A549 (cell line): ENCODE results near the gene BZW1. TPM values are rescaled to one million over a fixed set of nuclear protein-coding genes. Genes with fewer than 3 reads are reported as not detected.

ENCODE experiments used
- ATAC-seq, 2 experiments: fragments of 200-7000 bp in 1 of 2; fragments of >200 bp in 1 of 2; cut with Nextera tagmentation in 1 of 2; cut with Tn5 transposase in 1 of 2; 3 replicates each; pipeline versions ENCODE4 v1.8.0 to v1.9.1; 2018 to 2020; ENCODE audit warnings: mild to moderate bottlenecking in 1 of 2, moderate library complexity in 1 of 2
- CTCF ChIA-PET: fragments of 300-600 bp; sonication (Branson Sonifier 250); formaldehyde crosslinking; extraction: SDS; loops from one replicate; lab custom pipeline; 2021; ENCODE audit warnings: antibody characterized with exemption, inconsistent platforms; lab: Yijun Ruan, JAX
- POLR2A ChIA-PET: fragments of 350-600 bp; formaldehyde crosslinking; extraction: SDS; loops from one replicate; lab custom pipeline; 2021; ENCODE audit warnings: antibody characterized with exemption, inconsistent platforms; lab: Yijun Ruan, JAX
- DNase-seq, 2 experiments: peaks; one replicate each; pipeline versions ENCODE4 v3.0.0 to v3.0.0-alpha.2; 2011 to 2016; ENCODE audit warnings: low read depth in 1 of 2, low spot score in 1 of 2
- FAIRE-seq: peaks from 2 replicates; lab custom pipeline; 2011; peaks lifted over from hg19 to GRCh38; lab: Jason Lieb, UNC
- H3K27ac ChIP-seq, 2 experiments: fragments of >200 bp; sonication (Bioruptor Twin); formaldehyde crosslinking; 3 replicates each; pipeline ENCODE4 v1.5.1; 2016 to 2017
- H3K4me1 ChIP-seq: fragments of >200 bp; sonication (Bioruptor Twin); formaldehyde crosslinking; 3 replicates; pipeline ENCODE4 v1.6.1; 2016
- H3K4me2 ChIP-seq: fragments of >200 bp; sonication (Bioruptor Twin); formaldehyde crosslinking; 3 replicates; pipeline ENCODE4 v1.6.1; 2016
- H3K4me3 ChIP-seq: fragments of >200 bp; sonication (Bioruptor Twin); formaldehyde crosslinking; 3 replicates; pipeline ENCODE4 v1.5.1; 2016
- H3K9me3 ChIP-seq: fragments of >200 bp; sonication (Bioruptor Twin); formaldehyde crosslinking; 3 replicates; pipeline ENCODE4 v1.6.1; 2016
- BHLHE40 ChIP-seq: IDR thresholded peaks from 2 replicates; pipeline ENCODE4 v1.6.1; 2012; ENCODE audit warnings: low read depth, low read length, inconsistent platforms
- CBX2 ChIP-seq: fragments of 200-600 bp; sonication (generic); IDR thresholded peaks from 2 replicates; pipeline ENCODE4 v1.6.1; 2016; ENCODE audit warnings: low read depth, mild to moderate bottlenecking, borderline replicate concordance
- CBX8 ChIP-seq: fragments of 200-600 bp; sonication (generic); IDR thresholded peaks from 2 replicates; pipeline ENCODE4 v1.6.1; 2016
- CHD4 ChIP-seq: fragments of 200-600 bp; sonication (generic); IDR thresholded peaks from 2 replicates; pipeline ENCODE4 v1.6.1; 2016; ENCODE audit warnings: antibody characterized with exemption, mild to moderate bottlenecking, borderline replicate concordance
- CTCF ChIP-seq: fragments of >200 bp; sonication (Bioruptor Twin); formaldehyde crosslinking; IDR thresholded peaks from 3 replicates; pipeline ENCODE4 v1.5.1; 2016
- EHF ChIP-seq: fragments of 250-450 bp; sonication (Bioruptor Pico); IDR thresholded peaks from 2 replicates; pipeline ENCODE4 v1.5.0; 2020; ENCODE audit warnings: mild to moderate bottlenecking
- EHMT2 ChIP-seq: fragments of 200-600 bp; sonication (generic); IDR thresholded peaks from 2 replicates; pipeline ENCODE4 v1.6.1; 2016; ENCODE audit warnings: antibody characterized with exemption, low read depth, mild to moderate bottlenecking, moderate library complexity
- ELK1 ChIP-seq: fragments of 150-350 bp; IDR thresholded peaks from 2 replicates; pipeline ENCODE4 v1.6.1; 2014; ENCODE audit warnings: low read depth, mild to moderate bottlenecking, low read length
- EP300 ChIP-seq, 2 experiments: fragments of >200 bp; sonication (Bioruptor Twin); formaldehyde crosslinking; IDR thresholded peaks; 2 replicates in 1 of 2; 3 replicates in 1 of 2; pipeline ENCODE4 v1.6.1; 2016 to 2017
- FOSL2 ChIP-seq, 2 experiments: fragments of 450-650 bp in 1 of 2; fragments of >200 bp in 1 of 2; sonication (Bioruptor Twin) in 1 of 2; formaldehyde crosslinking; IDR thresholded peaks; 2 replicates each; pipeline versions ENCODE4 v1.5.0 to v1.6.1; 2016 to 2020; ENCODE audit warnings: mild to moderate bottlenecking in 1 of 2, moderate library complexity in 1 of 2
- HEYL ChIP-seq: fragments of 250-450 bp; sonication (Bioruptor Pico); IDR thresholded peaks from 2 replicates; pipeline ENCODE4 v1.8.0; 2021; ENCODE audit warnings: mild to moderate bottlenecking, moderate library complexity
- HOXB13 ChIP-seq: fragments of 250-450 bp; sonication (Bioruptor Pico); IDR thresholded peaks from 2 replicates; pipeline ENCODE4 v1.5.0; 2020; ENCODE audit warnings: low read depth, mild to moderate bottlenecking, moderate library complexity
- JUNB ChIP-seq: fragments of >200 bp; sonication (Bioruptor Twin); formaldehyde crosslinking; IDR thresholded peaks from 2 replicates; pipeline ENCODE4 v1.6.1; 2016
- KDM1A ChIP-seq: fragments of 200-600 bp; sonication (generic); IDR thresholded peaks from 2 replicates; pipeline ENCODE4 v1.6.1; 2016; ENCODE audit warnings: low read depth, mild to moderate bottlenecking
- KDM5A ChIP-seq: fragments of 200-600 bp; sonication (generic); IDR thresholded peaks from 2 replicates; pipeline ENCODE4 v1.6.1; 2016; ENCODE audit warnings: antibody characterized with exemption, mild to moderate bottlenecking
- MAFK ChIP-seq: fragments of 450-650 bp; IDR thresholded peaks from 2 replicates; pipeline ENCODE4 v1.6.1; 2014; ENCODE audit not compliant: partially characterized antibody
- MAX ChIP-seq: IDR thresholded peaks from 2 replicates; pipeline ENCODE4 v1.6.1; 2012
- MAZ ChIP-seq: fragments of 150-350 bp; IDR thresholded peaks from 2 replicates; pipeline ENCODE4 v1.6.1; 2014; ENCODE audit warnings: antibody characterized with exemption, low read depth, low read length, borderline replicate concordance
- MYC ChIP-seq: IDR thresholded peaks from 2 replicates; pipeline ENCODE4 v1.6.1; 2012; ENCODE audit warnings: mild to moderate bottlenecking, inconsistent platforms, low read length, improper control_type of control experiment, borderline replicate concordance
- NFE2L2 ChIP-seq: fragments of 150-350 bp; conservative IDR thresholded peaks from 2 replicates; pipeline ENCODE4 v1.6.1; 2014; ENCODE audit warnings: low read length
- POLR2A ChIP-seq: IDR thresholded peaks from 2 replicates; pipeline ENCODE4 v1.6.1; 2012; ENCODE audit warnings: mild to moderate bottlenecking, low read length
- POLR2AphosphoS2 ChIP-seq: conservative IDR thresholded peaks from 2 replicates; pipeline ENCODE4 v1.6.1; 2012; ENCODE audit warnings: low read length, improper control_type of control experiment, inconsistent platforms
- RAD21 ChIP-seq, 2 experiments: fragments of >200 bp in 1 of 2; sonication (Bioruptor Twin) in 1 of 2; formaldehyde crosslinking in 1 of 2; IDR thresholded peaks in 1 of 2; conservative IDR thresholded peaks in 1 of 2; 2 replicates in 1 of 2; 3 replicates in 1 of 2; pipeline ENCODE4 v1.6.1; 2012 to 2018; ENCODE audit warnings: inconsistent platforms in 1 of 2
- RARB ChIP-seq: fragments of 250-450 bp; sonication (Bioruptor Pico); IDR thresholded peaks from 2 replicates; pipeline ENCODE4 v1.8.0; 2021; ENCODE audit warnings: mild to moderate bottlenecking, moderate library complexity
- RCOR1 ChIP-seq: fragments of 150-350 bp; IDR thresholded peaks from 2 replicates; pipeline ENCODE4 v1.6.1; 2014; ENCODE audit warnings: antibody characterized with exemption, low read length, low read depth
- REST ChIP-seq: fragments of 200-600 bp; sonication (generic); IDR thresholded peaks from 2 replicates; pipeline ENCODE4 v1.6.1; 2016; ENCODE audit warnings: antibody characterized with exemption, mild to moderate bottlenecking, moderate library complexity
- RFX5 ChIP-seq: fragments of 450-650 bp; IDR thresholded peaks from 2 replicates; pipeline ENCODE4 v1.7.1; 2014; ENCODE audit warnings: antibody characterized with exemption, mild to moderate bottlenecking, moderate library complexity
- SMC3 ChIP-seq: fragments of >200 bp; sonication (Bioruptor Twin); formaldehyde crosslinking; IDR thresholded peaks from 3 replicates; pipeline ENCODE4 v1.6.1; 2018; ENCODE audit warnings: inconsistent platforms
- SREBF2 ChIP-seq: fragments of 450-650 bp; IDR thresholded peaks from 2 replicates; pipeline ENCODE4 v1.6.1; 2014; ENCODE audit warnings: mild to moderate bottlenecking, moderate library complexity
- TFCP2L1 ChIP-seq: fragments of 250-450 bp; sonication (Bioruptor Pico); IDR thresholded peaks from 2 replicates; pipeline ENCODE4 v1.5.0; 2021; ENCODE audit warnings: mild to moderate bottlenecking
- TP53 ChIP-seq: fragments of 250-450 bp; sonication (Bioruptor Pico); IDR thresholded peaks from 2 replicates; pipeline ENCODE4 v1.5.0; 2021; ENCODE audit warnings: mild to moderate bottlenecking, moderate library complexity
- USF2 ChIP-seq: fragments of 450-650 bp; IDR thresholded peaks from 2 replicates; pipeline ENCODE4 v1.6.1; 2014; ENCODE audit warnings: antibody characterized with exemption
- ZNF302 ChIP-seq: fragments of 250-450 bp; sonication (Bioruptor Pico); IDR thresholded peaks from 2 replicates; pipeline ENCODE4 v1.9.0; 2021; ENCODE audit warnings: inconsistent platforms, mild to moderate bottlenecking, moderate library complexity
- whole genome bisulfite sequencing: methylation state at CpG from one replicate; pipeline ENCODE4 v1.1.6; 2017; ENCODE audit errors: missing lambda C conversion rate; 5-methylcytosine and 5-hydroxymethylcytosine counted together
- polyA plus RNA-seq, 4 experiments: library from polyadenylated mRNA; depleted of rRNA in 3 of 4; stranded (reverse); fragments of >200 nt; fragmentation: RNase III in 1 of 4; extraction: RNeasy Plus Mini Kit Qiagen cat#74134 plus additional on column Dnase treatment in 1 of 4; gene quantifications; 2 replicates in 3 of 4; 3 replicates in 1 of 4; pipeline ENCODE4 v1.2.3, GENCODE V29; 2011 to 2017

Gene BZW1
- polyA plus RNA-seq, 2 of the 4 experiments (the other 2 are of a cell fraction), result 401 to 439 TPM

GRCh38 chr2:200845669-200846325 lies 34.1 kb downstream of the BZW1 start:
- H3K4me1 ChIP-seq, result no peaks in the 10 kb centered on the region
- H3K27ac ChIP-seq, result no peak overlapping the region
- WGBS, result 76% methylated on average over 10 of the region's 10 CpGs
- ATAC-seq (no peak), FAIRE-seq (no peak), DNase-seq (no peak)
- no peaks in the 10 kb centered on the region for H3K9me3 ChIP-seq
- ChIA-PET POLR2A (interaction anchor here (1.3 kb wide), 1 partner anchor 18 kb away, joined by 4 read pairs; no protein-coding TSS in a partner anchor), CTCF (interaction anchor here (0.7 to 1.3 kb wide), 6 partner anchors 11 to 134 kb away, joined by 3 to 4 read pairs (median 3); no protein-coding TSS in a partner anchor)
- H3K4me3 ChIP-seq, result no peak overlapping the region
- no peak overlapping the region for H3K4me2 ChIP-seq
- no peak for TF ChIP-seq HOXB13
- TF ChIP-seq MYC, result no peak
- TF ChIP-seq TFCP2L1 (CRISPR knock-in tag), result no peak
- no peak for TF ChIP-seq EHMT2
- TF ChIP-seq MAX, result no peak
- no peak for TF ChIP-seq SREBF2
- TF ChIP-seq HEYL, result no peak
- no peak for TF ChIP-seq USF2
- no peak for TF ChIP-seq RCOR1
- TF ChIP-seq ELK1, result no peak
- TF ChIP-seq RAD21 (conservative IDR thresholded peaks at IDR 0.05 in 1 of 2, IDR thresholded peaks at IDR 0.05 in 1 of 2), result no peak
- TF ChIP-seq ZNF302 (CRISPR knock-in tag), result no peak
- no peak for TF ChIP-seq CBX2
- TF ChIP-seq SMC3, result no peak
- TF ChIP-seq KDM1A, result no peak
- TF ChIP-seq JUNB, result no peak
- no peak for TF ChIP-seq CBX8

GRCh38 chr2:200847269-200847668 lies 35.6 kb downstream of the BZW1 start:
- H3K4me1 ChIP-seq, result no peaks in the 10 kb centered on the region
- H3K4me2 ChIP-seq, result no peak overlapping the region
- CTCF ChIA-PET, result interaction anchor here (0.8 to 1.0 kb wide), 2 partner anchors 12 to 134 kb away, joined by 3 read pairs; no protein-coding TSS in a partner anchor
- no peak for ATAC-seq
- TF ChIP-seq CHD4 (no peak), KDM5A (no peak), HEYL (no peak), POLR2A (no peak), EP300 (IDR thresholded peaks at IDR 0.05) (no peak), MAZ (no peak), BHLHE40 (no peak), POLR2AphosphoS2 (no peak), ZNF302 (CRISPR knock-in tag) (no peak), CBX8 (no peak), TP53 (no peak), MAFK (no peak), CTCF (no peak), RARB (CRISPR knock-in tag) (no peak), REST (no peak), EHF (CRISPR knock-in tag) (no peak), RFX5 (no peak), FOSL2 (IDR thresholded peaks at IDR 0.05) (no peak), FOSL2 (CRISPR knock-in tag; IDR thresholded peaks at IDR 0.05) (no peak), NFE2L2 (no peak)
- TF ChIP-seq, all 56 proteins: peak for 0
- no peak overlapping the region for H3K4me3 ChIP-seq
- no peak for DNase-seq
- POLR2A ChIA-PET, result no interaction called here
- no peak for FAIRE-seq
- no peak overlapping the region for H3K27ac ChIP-seq
- H3K9me3 ChIP-seq, result no peaks in the 10 kb centered on the region
